Keratinocyte (primary cell): ENCODE data around the gene VSIR. TPM values are rescaled to one million over a fixed set of nuclear protein-coding genes. Genes with fewer than 3 reads are reported as not detected.

ENCODE experiments used
- DNase-seq: peaks from one replicate; pipeline ENCODE4 v3.0.0-alpha.2; 2011; ENCODE audit warnings: low read depth, missing footprints, low spot score
- FAIRE-seq: peaks from 2 replicates; lab custom pipeline; 2011; peaks lifted over from hg19 to GRCh38; lab: Jason Lieb, UNC
- H2AFZ ChIP-seq: 2 replicates; pipeline ENCODE4 v1.6.0; 2012; ENCODE audit warnings: low read length, control low read depth, inconsistent platforms; ENCODE audit not compliant: control insufficient read depth
- H3K27ac ChIP-seq: 2 replicates; pipeline ENCODE4 v1.5.1; 2011; ENCODE audit warnings: low read length; ENCODE audit not compliant: control insufficient read depth, insufficient read depth
- H3K27me3 ChIP-seq: 3 replicates; pipeline ENCODE4 v1.6.0; 2011; ENCODE audit warnings: low read length; ENCODE audit not compliant: control insufficient read depth, insufficient read depth; ENCODE audit errors: extremely low read depth
- H3K36me3 ChIP-seq, 2 experiments: 2 replicates in 1 of 2; 3 replicates in 1 of 2; pipeline ENCODE4 v1.5.1; 2011; ENCODE audit warnings: low read length in 2 of 2, mild to moderate bottlenecking in 1 of 2; ENCODE audit not compliant: control insufficient read depth in 2 of 2, insufficient read depth in 2 of 2; ENCODE audit errors: extremely low read depth in 1 of 2
- H3K4me1 ChIP-seq: 3 replicates; pipeline ENCODE4 v1.5.1; 2011; ENCODE audit warnings: low read length; ENCODE audit not compliant: control insufficient read depth, insufficient read depth; ENCODE audit errors: extremely low read depth
- H3K4me2 ChIP-seq: 3 replicates; pipeline ENCODE4 v1.6.0; 2011; ENCODE audit warnings: low read depth, low read length; ENCODE audit not compliant: control insufficient read depth, insufficient read depth; ENCODE audit errors: extremely low read depth
- H3K4me3 ChIP-seq, 3 experiments: fragments of 200-600 bp in 1 of 3; sonication (generic) in 1 of 3; 2 replicates in 2 of 3; 3 replicates in 1 of 3; pipeline ENCODE4 v1.5.1; 2011 to 2016; ENCODE audit warnings: low read length in 3 of 3, mild to moderate bottlenecking in 3 of 3, control low read depth in 2 of 3, inconsistent platforms in 1 of 3, low read depth in 1 of 3, mixed read lengths in 1 of 3, mixed run types in 1 of 3, moderate library complexity in 1 of 3; ENCODE audit not compliant: control insufficient read depth in 2 of 3, insufficient read depth in 2 of 3; ENCODE audit errors: extremely low read depth in 1 of 3
- H3K79me2 ChIP-seq: 2 replicates; pipeline ENCODE4 v1.6.0; 2012; ENCODE audit warnings: low read length; ENCODE audit not compliant: control insufficient read depth, insufficient read depth
- H3K9ac ChIP-seq: 3 replicates; pipeline ENCODE4 v1.6.0; 2011; ENCODE audit warnings: low read length; ENCODE audit not compliant: control insufficient read depth, insufficient read depth; ENCODE audit errors: extremely low read depth
- H3K9me1 ChIP-seq: 3 replicates; pipeline ENCODE4 v1.6.0; 2011; ENCODE audit warnings: low read length; ENCODE audit not compliant: control insufficient read depth, insufficient read depth; ENCODE audit errors: extremely low read depth
- H3K9me3 ChIP-seq: 2 replicates; pipeline ENCODE4 v1.5.1; 2012; ENCODE audit warnings: low read depth, low read length; ENCODE audit not compliant: control insufficient read depth
- H4K20me1 ChIP-seq: 3 replicates; pipeline ENCODE4 v1.6.0; 2011; ENCODE audit warnings: low read length; ENCODE audit not compliant: control insufficient read depth, insufficient read depth; ENCODE audit errors: extremely low read depth
- CTCF ChIP-seq, 3 experiments: IDR thresholded peaks in 1 of 3; conservative IDR thresholded peaks in 1 of 3; optimal IDR thresholded peaks in 1 of 3; 2 replicates in 2 of 3; 3 replicates in 1 of 3; pipeline versions ENCODE3 to v1.5.1; 2011; ENCODE audit warnings: low read length in 3 of 3, mild to moderate bottlenecking in 3 of 3, moderate library complexity in 2 of 3, control low read depth in 1 of 3, inconsistent platforms in 1 of 3; ENCODE audit not compliant: insufficient read depth in 2 of 3; ENCODE audit errors: extremely low read depth in 1 of 3
- EZH2 ChIP-seq: IDR thresholded peaks from one replicate; pipeline ENCODE4 v1.6.1; 2012; ENCODE audit warnings: inconsistent platforms, mild to moderate bottlenecking, low read length, moderate library complexity
- dilution Hi-C: fragments of 300-500 bp; cut with MboI; formaldehyde crosslinking; loops from one replicate; pipeline ENCODE4 v1.7.0; 2020; ENCODE audit warnings: low sequenced_read_pairs; ENCODE audit not compliant: extremely low pct_ligation_motif_present
- polyA plus RNA-seq, 5 experiments: library from polyadenylated mRNA; depleted of rRNA in 3 of 5; stranded (reverse) in 3 of 5; stranded (forward) in 1 of 5; unstranded in 1 of 5; fragments of >200 nt; gene quantifications; 1 replicate in 1 of 5; 2 replicates in 3 of 5; 3 replicates in 1 of 5; pipeline versions ENCODE4 v1.2.1 to v1.2.3, GENCODE V29; 2011 to 2012; ENCODE audit warnings: missing spikeins in 2 of 5, low read depth in 1 of 5, low replicate concordance in 1 of 5

Gene VSIR
- polyA plus RNA-seq, 1 donor (not counting 4 experiments of a cell fraction or from before 2014, with no cell fraction given), result 8.1 TPM

GRCh38 chr10:71750986-71751385, 22.3 kb downstream of the VSIR start:
- Histone ChIP-seq H3K9me3 (no peaks in the 10 kb centered on the region), H3K4me3 (no peak overlapping the region), H3K27ac (no peak overlapping the region), H3K9me1 (no peaks in the 10 kb centered on the region), H3K36me3 (peaks cover 0 to 1% of the 10 kb centered on the region in 2 experiments), H4K20me1 (no peaks in the 10 kb centered on the region), H2AFZ (no peak overlapping the region), H3K9ac (no peak overlapping the region), H3K79me2 (no peaks in the 10 kb centered on the region), H3K4me1 (peaks cover 17% of the 10 kb centered on the region), H3K4me2 (no peak overlapping the region), H3K27me3 (no peaks in the 10 kb centered on the region)
- no peak for FAIRE-seq
- no peak for DNase-seq
- dilution Hi-C loops, result no loop called here
- no peak for TF ChIP-seq EZH2
- TF ChIP-seq CTCF (optimal IDR thresholded peaks at IDR 0.05 in 1 of 3, IDR thresholded peaks at IDR 0.05 in 1 of 3, conservative IDR thresholded peaks at IDR 0.05 in 1 of 3; ENCODE audit: extremely low read depth in 1 of 3, insufficient read depth in 2 of 3, low read length in 3 of 3), result no peak

GRCh38 chr10:71750124-71750841, 23.0 kb downstream of the VSIR start:
- Histone ChIP-seq H3K9me3 (no peaks in the 10 kb centered on the region), H3K9ac (no peak overlapping the region), H3K36me3 (peaks cover 0 to 1% of the 10 kb centered on the region in 2 experiments), H3K9me1 (no peaks in the 10 kb centered on the region), H3K79me2 (no peaks in the 10 kb centered on the region), H3K27ac (no peak overlapping the region), H3K4me2 (no peak overlapping the region), H4K20me1 (no peaks in the 10 kb centered on the region), H3K27me3 (no peaks in the 10 kb centered on the region), H3K4me3 (no peak overlapping the region), H2AFZ (no peak overlapping the region), H3K4me1 (peaks cover 17% of the 10 kb centered on the region)
- dilution Hi-C loops, result no loop called here
- DNase-seq, result no peak
- FAIRE-seq, result no peak
- no peak for TF ChIP-seq EZH2
